Epidermal melanocyte (primary cell): ENCODE results near the gene NUCB1.

Source experiments
- DNase-seq: peaks from one replicate; pipeline ENCODE4 v3.0.0; 2011; ENCODE audit warnings: low spot score; ENCODE audit not compliant: insufficient read length

The NUCB1 gene

GRCh38 chr19:48934837-48935236 lies 34.7 kb downstream of the NUCB1 start:
- no peak for DNase-seq

GRCh38 chr19:48935864-48936263 lies 35.8 kb downstream of the NUCB1 start:
- DNase-seq: no peak

DNA sequence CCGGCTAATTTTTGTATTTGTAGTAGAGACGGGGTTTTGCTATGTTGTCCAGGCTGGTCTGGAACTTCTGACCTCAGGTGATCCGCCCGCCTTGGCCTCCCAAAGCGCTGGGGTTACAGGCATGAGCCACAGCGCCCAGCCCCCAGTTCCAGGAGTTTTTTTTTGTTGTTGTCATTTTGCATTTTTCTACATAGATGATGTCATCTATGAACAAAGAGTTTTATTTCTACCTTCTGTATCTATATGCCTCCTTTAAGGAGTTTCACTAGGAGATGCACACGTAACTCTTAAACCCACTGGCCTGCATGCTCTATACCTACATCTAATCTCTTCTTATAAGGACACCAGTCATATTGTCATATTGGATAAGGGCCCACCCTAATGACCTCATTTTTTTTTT lies 38.1 kb downstream of the NUCB1 start:
- DNase-seq: no peak

GRCh38 chr19:48940902-48941301 lies 40.8 kb downstream of the NUCB1 start:
- no peak for DNase-seq

- DNase-seq: no peak
Observed at GRCh38 chr19:48943081-48943480, 43.0 kb downstream of the NUCB1 start.

DNA sequence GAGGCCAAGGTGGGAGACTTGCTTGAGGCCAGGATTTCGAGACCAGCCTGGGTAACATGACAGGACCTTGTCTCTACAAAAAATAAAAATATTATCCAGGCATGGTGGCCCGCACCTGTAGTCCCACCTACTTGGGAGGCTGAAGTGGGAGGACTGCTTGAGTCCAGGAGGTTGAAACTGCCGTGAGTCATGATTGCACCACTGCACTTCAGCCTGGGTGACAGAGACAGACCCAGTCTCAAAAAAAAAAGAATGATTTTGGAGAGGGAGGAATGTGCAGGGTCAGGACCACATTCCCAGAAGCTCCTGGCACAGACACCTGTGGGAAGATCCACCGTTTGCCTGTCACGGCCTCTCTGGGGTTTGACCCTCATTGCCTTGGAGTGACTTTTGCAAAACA lies 45.3 kb downstream of the NUCB1 start:
- no peak for DNase-seq

DNA sequence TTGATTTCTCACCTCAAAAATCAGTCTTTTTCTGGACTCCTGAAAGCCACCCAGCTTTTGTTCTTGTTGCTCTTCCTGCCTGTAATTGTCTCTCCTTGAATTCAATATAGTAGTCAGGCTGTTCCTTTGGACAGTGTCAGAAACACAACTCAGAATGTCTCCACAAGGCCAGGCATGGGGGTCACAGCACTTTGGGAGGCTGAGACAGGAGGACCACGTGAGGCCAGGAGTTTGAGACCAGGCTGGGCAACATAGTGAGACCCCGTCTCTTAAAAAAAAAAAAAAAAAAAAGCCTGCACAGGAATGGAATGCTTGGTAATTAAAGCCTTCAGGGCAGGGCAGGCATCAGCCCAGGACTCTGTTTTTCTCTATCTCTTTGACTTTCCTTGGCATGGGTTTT lies 45.7 kb downstream of the NUCB1 start:
- DNase-seq: no peak

GRCh38 chr19:48946463-48947257 lies 46.5 kb downstream of the NUCB1 start:
- peak; percentile 7 for DNase-seq

DNA sequence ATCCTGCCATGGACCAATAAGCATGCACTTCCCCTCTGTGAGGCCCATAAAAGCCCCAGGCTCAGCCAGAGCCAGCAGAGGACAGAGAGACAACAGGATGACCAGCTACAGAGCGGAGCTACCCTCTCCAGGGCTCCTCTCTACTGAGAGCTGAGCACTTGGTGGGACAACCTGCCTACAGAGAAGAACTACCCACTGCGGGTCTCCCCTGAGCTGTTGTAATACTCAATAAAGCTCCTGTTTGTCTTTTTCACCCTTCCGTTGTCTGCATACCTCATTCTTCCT lies 47.1 kb downstream of the NUCB1 start:
- no peak for DNase-seq

GRCh38 chr19:48950159-48950558 lies 50.0 kb downstream of the NUCB1 start:
- no peak for DNase-seq

DNA sequence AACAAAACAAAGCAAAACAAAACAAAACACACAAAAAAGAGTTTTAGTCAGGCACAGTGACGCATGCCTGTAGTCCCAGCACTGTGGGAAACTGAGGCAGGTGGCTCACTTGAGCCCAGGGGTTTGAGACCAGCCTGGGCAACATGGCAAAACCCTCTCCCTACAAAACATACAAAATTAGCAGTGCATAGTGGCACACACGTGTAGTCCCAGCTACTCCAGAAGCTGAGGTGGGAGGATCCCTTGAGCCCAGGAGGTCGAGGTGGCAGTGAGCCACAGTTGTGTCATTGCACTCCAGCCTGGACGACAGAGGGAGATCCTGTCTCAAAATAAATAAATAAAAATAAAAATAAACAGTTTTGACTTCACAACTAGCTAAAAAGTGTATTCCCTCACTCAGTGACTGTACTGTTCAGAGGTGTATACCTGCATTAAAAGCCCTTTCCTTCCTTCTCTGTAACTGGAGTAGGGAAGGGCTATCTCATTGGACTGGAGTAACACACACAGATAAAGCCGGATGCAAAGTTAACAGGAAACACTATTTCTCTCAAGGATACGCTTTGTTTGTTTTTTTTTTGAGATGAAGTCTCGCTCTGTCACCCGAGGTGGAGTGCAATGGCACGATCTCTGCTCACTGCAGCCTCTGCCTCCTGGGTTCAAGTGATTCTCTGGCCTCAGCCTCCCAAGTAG lies 50.9 kb downstream of the NUCB1 start:
- no peak for DNase-seq

DNA sequence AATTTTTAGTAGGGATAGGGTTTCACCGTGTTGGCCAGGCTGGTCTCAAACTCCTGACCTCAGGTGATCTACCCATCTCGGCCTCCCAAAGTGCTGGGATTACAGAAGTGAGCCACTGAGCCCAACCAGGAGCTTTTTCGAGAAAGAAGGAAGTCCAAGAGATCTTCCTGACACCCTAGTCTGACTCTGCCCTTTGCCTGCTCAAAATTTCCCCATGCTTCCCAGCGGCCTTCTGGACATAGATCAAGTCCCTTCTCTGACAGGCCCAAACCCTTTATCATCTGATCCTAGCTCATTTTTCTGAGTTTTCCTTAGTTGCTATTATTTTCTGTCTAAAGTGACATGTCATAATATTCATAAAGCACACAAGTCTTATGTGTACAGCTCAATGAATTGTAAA lies 53.0 kb downstream of the NUCB1 start:
- no peak for DNase-seq

- no peak for DNase-seq
Observed at GRCh38 chr19:48953990-48954594, 54.0 kb downstream of the NUCB1 start.

DNA sequence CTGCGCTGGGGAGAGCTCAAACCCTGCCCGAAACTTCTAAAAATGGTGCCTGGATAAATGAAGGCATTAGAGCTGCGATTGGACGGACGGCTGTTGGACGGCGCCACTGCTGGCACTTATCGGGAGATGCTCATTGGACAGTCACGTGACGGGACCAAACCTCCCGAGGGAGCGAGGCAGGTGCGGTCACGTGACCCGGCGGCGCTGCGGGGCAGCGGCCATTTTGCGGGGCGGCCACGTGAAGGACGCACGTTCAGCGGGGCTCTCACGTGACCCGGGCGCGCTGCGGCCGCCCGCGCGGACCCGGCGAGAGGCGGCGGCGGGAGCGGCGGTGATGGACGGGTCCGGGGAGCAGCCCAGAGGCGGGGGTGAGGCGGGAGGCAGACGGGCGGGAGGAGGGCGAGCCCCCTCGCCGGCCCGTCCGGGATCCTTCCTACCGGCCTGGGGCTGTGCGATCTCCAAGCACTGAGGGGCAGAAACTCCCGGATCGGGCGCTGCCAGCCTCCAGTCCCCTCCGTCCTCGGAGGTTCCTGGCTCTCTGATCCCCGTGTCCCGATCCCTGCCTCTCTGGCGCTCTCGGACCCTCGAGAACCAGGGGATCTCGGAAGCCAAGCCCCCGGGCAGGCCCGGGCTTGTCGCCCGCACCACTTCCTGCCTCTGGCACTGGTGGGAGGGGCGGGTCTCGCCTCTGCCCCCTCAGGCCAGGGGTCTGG lies 54.6 kb downstream of the NUCB1 start, which contains the start of gene BAX:
Gene BAX (plus strand): TSS at position 281 of the 713 bp plus-strand sequence. CDS start 54 bp downstream, at position 335.
- DNase-seq: peak; percentile 97

DNA sequence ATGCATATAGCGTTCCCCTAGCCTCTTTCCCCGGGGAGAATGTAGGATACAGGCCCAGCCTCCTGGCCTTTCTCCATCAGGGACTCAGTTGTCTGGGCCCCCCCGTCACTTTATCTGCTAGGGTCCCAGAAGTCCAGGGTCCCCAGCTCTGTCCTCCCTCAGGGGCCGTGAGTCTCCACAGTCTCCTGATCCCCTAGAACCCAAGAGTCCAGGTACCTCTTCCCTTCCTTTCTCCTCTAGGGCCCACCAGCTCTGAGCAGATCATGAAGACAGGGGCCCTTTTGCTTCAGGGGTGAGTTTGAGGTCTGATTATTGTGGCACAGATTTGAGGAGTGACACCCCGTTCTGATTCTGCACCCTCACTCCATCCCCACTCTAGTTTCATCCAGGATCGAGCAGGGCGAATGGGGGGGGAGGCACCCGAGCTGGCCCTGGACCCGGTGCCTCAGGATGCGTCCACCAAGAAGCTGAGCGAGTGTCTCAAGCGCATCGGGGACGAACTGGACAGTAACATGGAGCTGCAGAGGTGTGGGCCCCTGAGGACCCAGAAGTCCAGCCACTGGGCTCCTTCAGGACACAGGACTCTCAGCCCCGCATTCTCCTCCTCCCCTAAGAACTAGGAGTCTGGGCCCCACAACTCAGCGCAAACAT lies 55.3 kb downstream of the NUCB1 start:
- no peak for DNase-seq

GRCh38 chr19:48958006-48958405 lies 57.9 kb downstream of the NUCB1 start:
- no peak for DNase-seq

GRCh38 chr19:48959341-48960239 lies 59.5 kb downstream of the NUCB1 start:
- DNase-seq: no peak

DNA sequence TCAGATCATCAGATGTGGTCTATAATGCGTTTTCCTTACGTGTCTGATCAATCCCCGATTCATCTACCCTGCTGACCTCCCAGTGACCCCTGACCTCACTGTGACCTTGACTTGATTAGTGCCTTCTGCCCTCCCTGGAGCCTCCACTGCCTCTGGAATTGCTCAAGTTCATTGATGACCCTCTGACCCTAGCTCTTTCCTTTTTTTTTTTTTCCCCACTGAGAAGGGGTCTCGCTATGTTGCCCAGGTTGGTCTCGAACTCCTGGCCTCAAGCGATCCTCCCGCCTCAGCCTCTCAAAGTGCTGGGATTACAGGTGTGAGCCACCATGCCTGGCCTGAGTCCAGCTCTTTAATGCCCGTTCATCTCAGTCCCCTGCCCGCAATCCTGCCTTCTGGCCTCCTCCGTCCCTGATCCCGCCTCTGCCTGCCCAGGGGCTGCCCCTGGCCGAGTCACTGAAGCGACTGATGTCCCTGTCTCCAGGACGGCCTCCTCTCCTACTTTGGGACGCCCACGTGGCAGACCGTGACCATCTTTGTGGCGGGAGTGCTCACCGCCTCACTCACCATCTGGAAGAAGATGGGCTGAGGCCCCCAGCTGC lies 61.0 kb downstream of the NUCB1 start:
- no peak for DNase-seq

DNA sequence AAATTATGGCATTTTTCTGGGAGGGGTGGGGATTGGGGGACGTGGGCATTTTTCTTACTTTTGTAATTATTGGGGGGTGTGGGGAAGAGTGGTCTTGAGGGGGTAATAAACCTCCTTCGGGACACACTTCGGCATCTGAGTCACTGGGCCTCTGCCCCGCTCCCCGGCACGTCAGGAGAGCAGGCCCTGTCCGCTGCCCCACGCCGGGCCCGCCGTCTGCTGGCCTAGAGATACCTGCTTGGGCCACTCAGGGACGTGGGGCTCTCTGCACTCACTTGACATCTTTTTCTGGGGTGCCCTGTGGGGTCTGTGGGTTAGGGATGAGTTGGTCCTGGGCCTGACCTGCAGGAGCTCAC lies 61.5 kb downstream of the NUCB1 start:
- no peak for DNase-seq
